Neuronal stem cell (in vitro differentiated cells): ENCODE measurements around the gene SH3TC1.

Source experiments
- DNase-seq: peaks from one replicate; pipeline ENCODE4 v3.0.0-alpha.2; 2013; ENCODE audit warnings: low spot score
- H2AFZ ChIP-seq: one replicate; pipeline ENCODE4 v1.6.1; 2013; ENCODE audit warnings: mild to moderate bottlenecking, low read length, inconsistent platforms
- H2AK5ac ChIP-seq: 2 replicates; pipeline ENCODE4 v1.6.1; 2013; ENCODE audit warnings: low read depth, mild to moderate bottlenecking, inconsistent platforms, low read length, moderate library complexity, mixed read lengths
- H2BK120ac ChIP-seq: 2 replicates; pipeline ENCODE4 v1.6.1; 2013; ENCODE audit warnings: low read depth, mild to moderate bottlenecking, inconsistent platforms, low read length, moderate library complexity, mixed read lengths
- H2BK12ac ChIP-seq: one replicate; pipeline ENCODE4 v1.6.1; 2013; ENCODE audit warnings: low read length, inconsistent platforms
- H2BK15ac ChIP-seq: 2 replicates; pipeline ENCODE4 v1.6.1; 2013; ENCODE audit warnings: mild to moderate bottlenecking, low read length, inconsistent platforms, mixed read lengths
- H2BK5ac ChIP-seq: one replicate; pipeline ENCODE4 v1.6.1; 2013; ENCODE audit warnings: inconsistent platforms, mild to moderate bottlenecking, low read length, moderate library complexity
- H3K14ac ChIP-seq: one replicate; pipeline ENCODE4 v1.6.1; 2013; ENCODE audit warnings: low read length, inconsistent platforms
- H3K18ac ChIP-seq: 2 replicates; pipeline ENCODE4 v1.6.1; 2013; ENCODE audit warnings: low read length, inconsistent platforms
- H3K23ac ChIP-seq: 2 replicates; pipeline ENCODE4 v1.6.1; 2013; ENCODE audit warnings: low read depth, mild to moderate bottlenecking, mixed read lengths, low read length, inconsistent platforms; ENCODE audit not compliant: poor library complexity
- H3K27ac ChIP-seq: replicated peaks from 3 replicates; pipeline ENCODE4 v1.5.1; 2013; ENCODE audit warnings: low read length, inconsistent platforms
- H3K27me3 ChIP-seq, 3 experiments: 2 replicates each; pipeline ENCODE4 v1.6.1; 2013; ENCODE audit warnings: low read length in 3 of 3, mild to moderate bottlenecking in 2 of 3, inconsistent platforms in 1 of 3, low read depth in 1 of 3, mixed read lengths in 1 of 3, moderate library complexity in 1 of 3; ENCODE audit not compliant: control insufficient read depth in 3 of 3, insufficient read depth in 3 of 3
- H3K36me3 ChIP-seq, 2 donors: replicated peaks in 1 of 2; 2 replicates each; pipeline ENCODE4 v1.6.1; 2013; ENCODE audit warnings: low read length in 2 of 2; ENCODE audit not compliant: control insufficient read depth in 2 of 2, insufficient read depth in 2 of 2
- H3K4ac ChIP-seq: 2 replicates; pipeline ENCODE4 v1.6.1; 2013; ENCODE audit warnings: inconsistent platforms, mild to moderate bottlenecking, low read length, moderate library complexity
- H3K4me1 ChIP-seq, 2 donors: 1 replicate in 1 of 2; 2 replicates in 1 of 2; pipeline ENCODE4 v1.6.1; 2013; ENCODE audit warnings: low read length in 2 of 2, low read depth in 1 of 2; ENCODE audit not compliant: control insufficient read depth in 2 of 2, insufficient read depth in 1 of 2
- H3K4me2 ChIP-seq: one replicate; pipeline ENCODE4 v1.6.1; 2013; ENCODE audit warnings: mild to moderate bottlenecking, low read length, inconsistent platforms; ENCODE audit not compliant: insufficient read depth, poor library complexity, severe bottlenecking
- H3K4me3 ChIP-seq, 2 donors: 2 replicates each; pipeline ENCODE4 v1.5.1; 2013; ENCODE audit warnings: low read length in 2 of 2, mild to moderate bottlenecking in 2 of 2, inconsistent platforms in 1 of 2, moderate library complexity in 1 of 2
- H3K79me1 ChIP-seq: one replicate; pipeline ENCODE4 v1.6.1; 2013; ENCODE audit warnings: low read depth, mild to moderate bottlenecking, inconsistent platforms, low read length, moderate library complexity
- H3K9ac ChIP-seq: one replicate; pipeline ENCODE4 v1.6.1; 2013; ENCODE audit warnings: mild to moderate bottlenecking, low read depth, low read length, inconsistent platforms; ENCODE audit not compliant: poor library complexity
- H3K9me3 ChIP-seq, 2 donors: replicated peaks in 1 of 2; 2 replicates each; pipeline versions ENCODE3 to v1.6.1; 2013; ENCODE audit warnings: low read length in 2 of 2, mild to moderate bottlenecking in 2 of 2, inconsistent platforms in 1 of 2, low read depth in 1 of 2, mixed read lengths in 1 of 2, moderate library complexity in 1 of 2; ENCODE audit not compliant: control insufficient read depth in 2 of 2, insufficient read depth in 1 of 2
- H4K8ac ChIP-seq: one replicate; pipeline ENCODE4 v1.6.1; 2013; ENCODE audit warnings: low read depth, mild to moderate bottlenecking, inconsistent platforms, low read length, moderate library complexity
- H4K91ac ChIP-seq: one replicate; pipeline ENCODE4 v1.6.1; 2013; ENCODE audit warnings: low read length, low read depth, mild to moderate bottlenecking, inconsistent platforms; ENCODE audit not compliant: poor library complexity
- WGBS, 2 donors: extraction: QIAGEN DNeasy Blood & Tissue Kit; methylation state at CpG; one replicate each; pipeline ENCODE4 v1.1.7; 2013; ENCODE audit warnings: missing lambda C conversion rate in 2 of 2, mixed read lengths in 1 of 2; ENCODE audit not compliant: insufficient read length in 2 of 2, insufficient replicate concordance in 1 of 2; ENCODE audit errors: extremely low coverage in 2 of 2; 5-methylcytosine and 5-hydroxymethylcytosine counted together

Gene SH3TC1

GRCh38 chr4:8278421-8279287, 79.6 kb downstream of the SH3TC1 start:
- Histone ChIP-seq H3K4me2 (no peak overlapping the region), H3K4ac (no peak overlapping the region), H3K9ac (no peak overlapping the region), H3K27me3 (peaks cover 0 to 43% (median 0%) of the 10 kb centered on the region in 3 experiments), H2BK120ac (no peak overlapping the region), H3K27ac (no peak overlapping the region), H2BK12ac (no peak overlapping the region), H2AFZ (peak overlapping the region; percentile 28), H2BK5ac (peak overlapping the region; percentile 53), H3K9me3 (peaks cover 0 to 2% of the 10 kb centered on the region in 2 donors), H3K4me1 (peaks cover 5 to 9% of the 10 kb centered on the region in 2 donors), H2AK5ac (peak overlapping the region; percentile 65), H3K18ac (peak overlapping the region; percentile 31), H3K23ac (no peak overlapping the region), H4K8ac (no peak overlapping the region), H3K79me1 (no peaks in the 10 kb centered on the region), H2BK15ac (no peak overlapping the region), H3K14ac (peak overlapping the region; percentile 31), H3K36me3 (no peaks in the 10 kb centered on the region), H4K91ac (no peak overlapping the region), H3K4me3 (no peak overlapping the region)
- no peak for DNase-seq
- WGBS, 2 donors = no CpG with 5 or more reads among the region's 17 CpGs

GRCh38 chr4:8279321-8280157, 80.4 kb downstream of the SH3TC1 start:
- Histone ChIP-seq H2BK120ac (no peak overlapping the region), H3K9ac (peak overlapping the region; percentile 44), H2BK5ac (peak overlapping the region; percentile 82), H3K4ac (peak overlapping the region; percentile 53), H3K27me3 (peaks cover 0 to 47% (median 0%) of the 10 kb centered on the region in 3 experiments), H3K36me3 (no peaks in the 10 kb centered on the region), H3K79me1 (no peaks in the 10 kb centered on the region), H4K91ac (no peak overlapping the region), H3K9me3 (peaks cover 0 to 2% of the 10 kb centered on the region in 2 donors), H2AK5ac (peak overlapping the region; percentile 93), H4K8ac (no peak overlapping the region), H3K14ac (peak overlapping the region; percentile 99), H3K27ac (no peak overlapping the region), H3K18ac (peak overlapping the region; percentile 73), H3K4me1 (peaks cover 5 to 7% of the 10 kb centered on the region in 2 donors), H2AFZ (no peak overlapping the region), H2BK12ac (peak overlapping the region; percentile 73), H3K4me2 (no peak overlapping the region), H3K4me3 (no peak overlapping the region), H2BK15ac (peak overlapping the region; percentile 89), H3K23ac (peak overlapping the region; percentile 43)
- no peak for DNase-seq
- no CpG with 5 or more reads among the region's 22 CpGs for WGBS, 2 donors

- Histone ChIP-seq H2BK15ac (peak overlapping the region; percentile 89), H2BK120ac (no peak overlapping the region), H2AK5ac (peak overlapping the region; percentile 93), H3K4me3 (no peak overlapping the region), H3K4me1 (peaks cover 2 to 3% of the 10 kb centered on the region in 2 donors), H3K18ac (peak overlapping the region; percentile 83), H3K27me3 (peaks cover 0 to 50% (median 0%) of the 10 kb centered on the region in 3 experiments), H2AFZ (no peak overlapping the region), H3K14ac (peak overlapping the region; percentile 47), H3K4me2 (no peak overlapping the region), H3K9ac (peak overlapping the region; percentile 44), H3K79me1 (no peaks in the 10 kb centered on the region), H3K23ac (peak overlapping the region; percentile 43), H3K4ac (no peak overlapping the region), H4K91ac (peak overlapping the region; percentile 85), H4K8ac (no peak overlapping the region), H3K27ac (no peak overlapping the region), H2BK5ac (peak overlapping the region; percentile 82), H2BK12ac (no peak overlapping the region), H3K9me3 (peaks cover 0 to 2% of the 10 kb centered on the region in 2 donors), H3K36me3 (no peaks in the 10 kb centered on the region)
- no CpG with 5 or more reads among the region's 25 CpGs for WGBS, 2 donors
- DNase-seq = no peak
Measured at GRCh38 chr4:8280158-8280875, 81.2 kb downstream of the SH3TC1 start.
